Colonic mucosa (tissue), 4 donors: Measurements from ENCODE around the gene STEAP2. TPM values are rescaled to one million over a fixed set of nuclear protein-coding genes. Genes with fewer than 3 reads are reported as not detected.
A peak's percentile ranks its signal among the peaks of the same experiment; 100 is the strongest.

Source experiments
- DNase-seq: peaks from one replicate; pipeline ENCODE4 v3.0.0-alpha.2; 2020
- H3K27ac ChIP-seq: fragments of 200-600 bp; one replicate; pipeline ENCODE4 v1.8.0; 2021
- H3K27me3 ChIP-seq: fragments of 200-600 bp; one replicate; pipeline ENCODE4 v1.8.0; 2021
- H3K36me3 ChIP-seq: fragments of 200-600 bp; one replicate; pipeline ENCODE4 v1.8.0; 2021
- H3K4me1 ChIP-seq: fragments of 200-600 bp; one replicate; pipeline ENCODE4 v1.8.0; 2021; ENCODE audit warnings: mild to moderate bottlenecking
- H3K4me3 ChIP-seq: fragments of 200-600 bp; one replicate; pipeline ENCODE4 v1.8.0; 2021
- H3K9ac ChIP-seq, 2 donors: one replicate each; pipeline ENCODE4 v1.7.0; 2013; ENCODE audit warnings: control low read depth in 2 of 2, low read depth in 2 of 2, low read length in 2 of 2
- H3K9me3 ChIP-seq: fragments of 200-600 bp; one replicate; pipeline ENCODE4 v1.8.0; 2021
- intact Hi-C: fragments of 100-400 bp; cut with DNase I; formaldehyde crosslinking; loops from one replicate; pipeline ENCODE4 v1.14.1; 2022
- total RNA-seq, 2 donors: library from RNA; stranded (reverse); fragmentation: NEBNext Ultra II Directional in 1 of 2; extraction: Animal tissue kit (Norgen Biotek cat#: 25700) in 1 of 2; gene quantifications; one replicate each; pipeline ENCODE4 v1.2.1, GENCODE V29; 2021
- TF ChIP-seq, protein P1 (sequence below): fragments of 200-600 bp; IDR thresholded peaks from one replicate; pipeline ENCODE4 v1.8.0; 2022; ENCODE audit warnings: antibody characterized with exemption, mild to moderate bottlenecking
- donor health status: healthy.
- donor health status: DM: no; HTN: no; CAD: no.
- donor health status: DM: no; HTN: no; CAD: no.

STEAP2 gene
- total RNA-seq, 2 donors from 2014 or later, result 19.7 to 27.3 TPM

DNA sequence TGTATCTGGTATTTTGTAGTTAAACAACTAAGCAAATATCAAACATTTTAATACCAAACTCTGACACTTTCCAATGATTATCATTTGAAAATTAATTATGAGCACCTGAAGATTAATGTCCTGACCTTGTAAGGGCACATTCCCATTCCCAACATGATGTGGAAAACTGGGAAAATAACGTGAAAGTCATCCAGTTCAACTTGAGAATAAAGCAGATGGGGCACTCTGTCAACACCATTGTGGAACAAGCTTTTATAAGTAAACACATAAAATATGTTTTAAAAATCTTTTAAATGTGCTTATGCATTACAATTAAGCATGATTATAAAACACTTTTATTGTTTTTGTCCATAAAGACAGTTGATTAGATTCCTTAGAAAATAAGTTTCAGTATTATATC is 14.1 kb downstream of the STEAP2 start:
- TF ChIP-seq, protein P1, sequence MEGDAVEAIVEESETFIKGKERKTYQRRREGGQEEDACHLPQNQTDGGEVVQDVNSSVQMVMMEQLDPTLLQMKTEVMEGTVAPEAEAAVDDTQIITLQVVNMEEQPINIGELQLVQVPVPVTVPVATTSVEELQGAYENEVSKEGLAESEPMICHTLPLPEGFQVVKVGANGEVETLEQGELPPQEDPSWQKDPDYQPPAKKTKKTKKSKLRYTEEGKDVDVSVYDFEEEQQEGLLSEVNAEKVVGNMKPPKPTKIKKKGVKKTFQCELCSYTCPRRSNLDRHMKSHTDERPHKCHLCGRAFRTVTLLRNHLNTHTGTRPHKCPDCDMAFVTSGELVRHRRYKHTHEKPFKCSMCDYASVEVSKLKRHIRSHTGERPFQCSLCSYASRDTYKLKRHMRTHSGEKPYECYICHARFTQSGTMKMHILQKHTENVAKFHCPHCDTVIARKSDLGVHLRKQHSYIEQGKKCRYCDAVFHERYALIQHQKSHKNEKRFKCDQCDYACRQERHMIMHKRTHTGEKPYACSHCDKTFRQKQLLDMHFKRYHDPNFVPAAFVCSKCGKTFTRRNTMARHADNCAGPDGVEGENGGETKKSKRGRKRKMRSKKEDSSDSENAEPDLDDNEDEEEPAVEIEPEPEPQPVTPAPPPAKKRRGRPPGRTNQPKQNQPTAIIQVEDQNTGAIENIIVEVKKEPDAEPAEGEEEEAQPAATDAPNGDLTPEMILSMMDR, result no peak
- intact Hi-C loops, result no loop called here
- Histone ChIP-seq H3K4me3 (no peak overlapping the region), H3K27ac (no peak overlapping the region), H3K27me3 (no peaks in the 10 kb centered on the region), H3K9me3 (no peaks in the 10 kb centered on the region), H3K9ac (no peak overlapping the region), H3K36me3 (no peaks in the 10 kb centered on the region), H3K4me1 (no peaks in the 10 kb centered on the region)
- no peak for DNase-seq

GRCh38 chr7:90227259-90227658 is 15.7 kb downstream of the STEAP2 start:
- no peaks in the 10 kb centered on the region for H3K4me1 ChIP-seq
- H3K27ac ChIP-seq, result no peak overlapping the region
- TF ChIP-seq, protein P1, result no peak
- H3K9me3 ChIP-seq, result no peaks in the 10 kb centered on the region
- intact Hi-C loops, result no loop called here
- H3K36me3 ChIP-seq, result no peaks in the 10 kb centered on the region
- no peaks in the 10 kb centered on the region for H3K27me3 ChIP-seq
- no peak overlapping the region for H3K9ac ChIP-seq
- H3K4me3 ChIP-seq, result no peak overlapping the region
- DNase-seq, result no peak

GRCh38 chr7:90229682-90230081 is 18.1 kb downstream of the STEAP2 start:
- TF ChIP-seq, protein P1, result no peak
- Histone ChIP-seq H3K36me3 (no peaks in the 10 kb centered on the region), H3K4me3 (peak overlapping the region; percentile 19), H3K27me3 (no peaks in the 10 kb centered on the region), H3K9me3 (no peaks in the 10 kb centered on the region), H3K9ac (peak overlapping the region in 1 of 2 donors; percentile 35), H3K4me1 (no peaks in the 10 kb centered on the region), H3K27ac (peak overlapping the region; percentile 81)
- DNase-seq, result no peak
- intact Hi-C loops, result no loop called here

DNA sequence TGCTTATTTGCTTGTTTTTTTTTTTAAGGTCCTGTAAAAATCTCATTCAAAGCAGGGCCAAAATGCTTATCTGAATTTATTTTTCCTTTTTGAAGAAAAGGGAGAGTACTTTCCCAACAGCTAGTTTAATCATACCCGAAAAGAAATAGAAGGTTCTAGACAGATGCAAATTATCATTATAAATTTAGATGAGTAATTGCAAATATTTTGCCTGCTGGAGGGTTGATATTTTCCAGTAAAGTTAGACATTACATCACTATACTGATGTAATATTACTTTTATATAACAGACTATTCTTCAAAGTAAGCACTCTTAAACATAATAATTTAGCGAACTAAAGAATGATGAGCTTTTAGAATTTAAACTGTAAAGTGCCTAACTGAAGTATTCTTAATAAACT is 19.3 kb downstream of the STEAP2 start:
- Histone ChIP-seq H3K27ac (peak overlapping the region; percentile 81), H3K9ac (peak overlapping the region in 1 of 2 donors; percentile 35), H3K9me3 (no peaks in the 10 kb centered on the region), H3K36me3 (no peaks in the 10 kb centered on the region), H3K4me1 (no peaks in the 10 kb centered on the region), H3K4me3 (peak overlapping the region; percentile 19), H3K27me3 (no peaks in the 10 kb centered on the region)
- no peak for DNase-seq
- TF ChIP-seq, protein P1, result no peak
- intact Hi-C loops, result no loop called here

- no peak for DNase-seq
- no peak overlapping the region for H3K27ac ChIP-seq
- TF ChIP-seq, protein P1, result no peak
These were observed 19.8 kb downstream of the STEAP2 start for GRCh38 chr7:90231304-90231703.

More at GRCh38 chr7:90231304-90231703, 19.8 kb downstream of the STEAP2 start:
- no peaks in the 10 kb centered on the region for H3K27me3 ChIP-seq
- intact Hi-C loops, result no loop called here
- H3K4me1 ChIP-seq, result no peaks in the 10 kb centered on the region
- H3K9me3 ChIP-seq, result no peaks in the 10 kb centered on the region
- H3K4me3 ChIP-seq, result peak overlapping the region; percentile 19
- no peak overlapping the region for H3K9ac ChIP-seq
- H3K36me3 ChIP-seq, result no peaks in the 10 kb centered on the region
